Vagina (tissue), 2 donors: Measurements from ENCODE around the gene BAZ1B. TPM values are rescaled to one million over a fixed set of nuclear protein-coding genes. Genes with fewer than 3 reads are reported as not detected.

Experiments used
- DNase-seq, 2 donors: peaks; one replicate each; pipeline ENCODE4 v3.0.0-alpha.2; 2017; ENCODE audit errors: extremely low spot score in 2 of 2
- H3K27ac ChIP-seq: fragments of 200-600 bp; sonication (generic); one replicate; pipeline ENCODE4 v1.5.1; 2019
- H3K27me3 ChIP-seq: fragments of 200-600 bp; sonication (generic); one replicate; pipeline ENCODE4 v1.5.1; 2019
- H3K36me3 ChIP-seq, 2 donors: fragments of 200-600 bp; sonication (generic); one replicate each; pipeline ENCODE4 v1.5.1; 2017 to 2019
- H3K4me1 ChIP-seq: fragments of 200-600 bp; sonication (generic); one replicate; pipeline ENCODE4 v1.5.1; 2019
- H3K4me3 ChIP-seq, 2 donors: fragments of 200-600 bp; sonication (generic); 1 replicate in 1 of 2; 2 replicates in 1 of 2; pipeline ENCODE4 v1.5.1; 2016 to 2019
- H3K9me3 ChIP-seq: fragments of 200-600 bp; sonication (generic); one replicate; pipeline ENCODE4 v1.5.1; 2019
- CTCF ChIP-seq, 3 experiments: fragments of 450-650 bp in 2 of 3; fragments of 200-600 bp in 1 of 3; sonication (generic) in 1 of 3; IDR thresholded peaks; one replicate each; pipeline ENCODE4 v1.5.1; 2017 to 2019; ENCODE audit warnings: antibody characterized with exemption in 3 of 3, mild to moderate bottlenecking in 2 of 3, moderate library complexity in 2 of 3
- POLR2A ChIP-seq, 2 donors: fragments of 450-650 bp; IDR thresholded peaks; one replicate each; pipeline ENCODE4 v1.6.1; 2017; ENCODE audit warnings: antibody characterized with exemption in 2 of 2, mild to moderate bottlenecking in 2 of 2, moderate library complexity in 2 of 2
- POLR2AphosphoS5 ChIP-seq, 2 donors: sonication (generic); formaldehyde crosslinking; IDR thresholded peaks; one replicate each; pipeline ENCODE4 v1.9.0; 2017; ENCODE audit warnings: antibody characterized with exemption in 2 of 2, mild to moderate bottlenecking in 2 of 2, low read depth in 1 of 2; ENCODE audit not compliant: insufficient read depth in 1 of 2
- intact Hi-C: fragments of 100-400 bp; cut with DNase I; formaldehyde crosslinking; loops from one replicate; pipeline ENCODE4 v1.15.1; 2023
- total RNA-seq: library from RNA; depleted of rRNA; stranded (reverse); fragments of >200 nt; gene quantifications from one replicate; pipeline ENCODE4 v1.2.3, GENCODE V29; 2016

Gene BAZ1B
- total RNA-seq, 1 donor from 2014 or later = 45.4 TPM

GRCh38 chr7:73442903-73443500 lies 79.1 kb downstream of the BAZ1B start:
- DNase-seq = no peak
- Histone ChIP-seq H3K4me3 (no peak overlapping the region), H3K36me3 (peaks cover 10 to 71% of the 10 kb centered on the region in 2 donors), H3K9me3 (no peaks in the 10 kb centered on the region), H3K27ac (no peak overlapping the region), H3K27me3 (no peaks in the 10 kb centered on the region), H3K4me1 (peaks cover 4% of the 10 kb centered on the region)
- TF ChIP-seq POLR2AphosphoS5 (IDR thresholded peaks at IDR 0.05; ENCODE audit: insufficient read depth in 1 of 2, low read depth in 1 of 2) = no peak
- TF ChIP-seq CTCF (IDR thresholded peaks at IDR 0.05) = no peak
- TF ChIP-seq POLR2A (IDR thresholded peaks at IDR 0.05) = no peak
- intact Hi-C loops = no loop called here

- peaks cover 10 to 65% of the 10 kb centered on the region in 2 donors for H3K36me3 ChIP-seq
- TF ChIP-seq POLR2AphosphoS5 (IDR thresholded peaks at IDR 0.05; ENCODE audit: insufficient read depth in 1 of 2, low read depth in 1 of 2) (no peak), CTCF (IDR thresholded peaks at IDR 0.05) (no peak), POLR2A (IDR thresholded peaks at IDR 0.05) (no peak)
- no peaks in the 10 kb centered on the region for H3K9me3 ChIP-seq
- DNase-seq = no peak
- H3K27me3 ChIP-seq = no peaks in the 10 kb centered on the region
- peaks cover 8% of the 10 kb centered on the region for H3K4me1 ChIP-seq
- intact Hi-C loops = no loop called here
- H3K27ac ChIP-seq = no peak overlapping the region
- H3K4me3 ChIP-seq = no peak overlapping the region
These were observed 79.7 kb downstream of the BAZ1B start for GRCh38 chr7:73442222-73442902.

GRCh38 chr7:73439410-73439704 lies 82.7 kb downstream of the BAZ1B start:
- H3K27me3 ChIP-seq = no peaks in the 10 kb centered on the region
- no peak overlapping the region for H3K4me3 ChIP-seq
- no peak for TF ChIP-seq POLR2A (IDR thresholded peaks at IDR 0.05)
- no peak for TF ChIP-seq CTCF (IDR thresholded peaks at IDR 0.05)
- TF ChIP-seq POLR2AphosphoS5 (IDR thresholded peaks at IDR 0.05; ENCODE audit: insufficient read depth in 1 of 2, low read depth in 1 of 2) = no peak
- intact Hi-C loops = loop anchor here (5.0 kb wide), 1 partner anchor 87 kb away; no protein-coding TSS in a partner anchor
- H3K9me3 ChIP-seq = no peaks in the 10 kb centered on the region
- no peak overlapping the region for H3K27ac ChIP-seq
- peaks cover 10 to 38% of the 10 kb centered on the region in 2 donors for H3K36me3 ChIP-seq
- no peak for DNase-seq
- peaks cover 8% of the 10 kb centered on the region for H3K4me1 ChIP-seq

- no peaks in the 10 kb centered on the region for H3K9me3 ChIP-seq
- DNase-seq = no peak
- H3K4me1 ChIP-seq = peaks cover 8% of the 10 kb centered on the region
- intact Hi-C loops = loop anchor here (5.0 kb wide), 1 partner anchor 86 kb away; no protein-coding TSS in a partner anchor
- peaks cover 9 to 32% of the 10 kb centered on the region in 2 donors for H3K36me3 ChIP-seq
- TF ChIP-seq POLR2AphosphoS5 (IDR thresholded peaks at IDR 0.05; ENCODE audit: insufficient read depth in 1 of 2, low read depth in 1 of 2) (no peak), POLR2A (IDR thresholded peaks at IDR 0.05) (no peak), CTCF (IDR thresholded peaks at IDR 0.05) (no peak)
- H3K27ac ChIP-seq = no peak overlapping the region
- no peaks in the 10 kb centered on the region for H3K27me3 ChIP-seq
- H3K4me3 ChIP-seq = no peak overlapping the region
These were observed 83.3 kb downstream of the BAZ1B start for GRCh38 chr7:73438547-73439409.
